ENCODE data around the gene ST7.

The ST7 gene

DNA sequence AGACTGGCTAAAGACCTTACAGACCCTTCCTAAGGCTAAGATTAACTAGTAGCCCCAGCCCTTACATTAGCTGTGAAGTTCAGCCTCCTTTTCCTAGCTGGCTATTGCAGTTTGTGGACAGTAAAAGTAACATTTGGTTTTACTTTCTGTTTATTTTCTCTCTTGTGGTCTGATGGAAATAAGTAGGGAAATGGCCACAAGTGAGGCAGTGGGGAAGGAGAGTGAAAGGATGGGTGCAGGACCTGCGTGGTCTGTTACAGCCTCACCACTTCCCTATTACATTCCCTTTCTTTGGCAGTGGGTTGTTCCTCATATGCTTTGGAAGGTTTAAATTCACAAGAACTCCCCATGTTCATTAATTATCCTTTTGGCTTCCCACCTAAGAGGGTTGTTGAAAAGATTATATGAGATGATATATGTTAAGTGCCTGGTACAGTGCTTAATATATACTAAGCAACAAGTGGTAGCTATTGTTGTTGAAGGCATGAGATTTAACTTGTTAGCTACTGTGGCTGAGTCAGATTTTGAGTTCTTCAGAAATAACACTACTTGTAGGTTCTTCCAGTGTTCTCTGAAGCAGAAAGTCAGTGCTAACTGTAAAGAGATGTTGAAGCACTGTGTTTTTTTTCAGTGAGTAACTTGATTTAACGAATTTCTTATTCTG is 181.7 kb downstream of the ST7 start:
- ATAC-seq: no peak

DNA sequence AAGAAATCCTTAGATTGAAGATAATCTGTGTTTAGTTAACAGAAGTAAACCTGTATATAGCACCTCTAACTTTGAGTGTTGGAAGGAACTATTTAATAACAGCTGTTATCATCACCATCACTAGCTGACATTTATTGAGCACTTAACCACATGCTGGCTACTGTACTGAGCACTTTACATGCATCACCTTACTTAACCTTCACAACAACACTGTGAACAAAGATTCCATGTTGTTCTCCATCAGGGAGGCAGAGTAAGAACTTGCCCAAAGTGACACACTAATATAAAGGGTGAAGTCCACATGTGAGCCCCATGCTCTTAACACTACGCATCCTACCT is 182.2 kb downstream of the ST7 start:
- ATAC-seq: no peak

- ATAC-seq: no peak
These were observed 184.6 kb downstream of the ST7 start for GRCh38 chr7:117137868-117138267.

DNA sequence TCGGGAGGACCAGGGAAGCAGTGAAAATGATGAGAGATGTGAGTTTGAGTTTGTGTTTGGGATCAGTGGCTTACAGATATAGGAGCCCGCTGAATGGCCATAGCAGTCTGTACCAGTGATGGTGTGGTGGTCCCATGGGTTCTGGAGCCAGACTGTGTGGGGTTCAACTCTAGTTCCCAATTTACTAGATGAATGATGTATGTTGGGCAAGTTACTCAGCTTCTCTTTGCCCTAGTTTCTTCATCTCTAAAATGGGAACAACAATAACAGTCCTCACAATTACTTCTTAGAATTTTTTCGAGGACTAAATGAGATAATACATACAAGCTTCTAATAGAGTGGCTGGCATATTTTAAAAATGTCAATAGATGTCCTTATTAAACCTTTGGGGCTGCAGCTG is 185.2 kb downstream of the ST7 start:
- ATAC-seq: no peak

- no peak for ATAC-seq
These were observed 185.7 kb downstream of the ST7 start for GRCh38 chr7:117138981-117139380.

- ATAC-seq: no peak
These were observed 186.2 kb downstream of the ST7 start for GRCh38 chr7:117139397-117139984.

DNA sequence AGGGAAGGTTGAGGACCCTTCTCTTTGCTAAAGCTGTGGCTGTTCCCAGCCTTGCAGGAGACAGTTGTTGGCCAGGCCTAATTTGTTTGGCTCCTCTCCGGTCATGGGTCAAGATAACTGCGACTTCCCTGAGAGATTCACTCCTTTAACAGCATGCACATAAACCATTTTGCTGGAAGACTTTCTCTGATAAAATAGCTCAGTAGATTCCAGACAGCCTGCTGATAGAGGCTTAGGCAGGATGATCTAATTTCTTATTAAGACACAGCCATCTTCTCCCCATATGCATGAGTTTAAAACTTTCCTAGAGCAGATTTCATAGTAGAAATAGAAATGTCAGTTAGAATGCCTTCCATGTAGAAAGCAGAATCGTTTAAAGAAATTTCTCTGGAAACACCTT is 187.6 kb downstream of the ST7 start:
- ATAC-seq: no peak

GRCh38 chr7:117143066-117143465 is 189.8 kb downstream of the ST7 start:
- no peak for ATAC-seq

DNA sequence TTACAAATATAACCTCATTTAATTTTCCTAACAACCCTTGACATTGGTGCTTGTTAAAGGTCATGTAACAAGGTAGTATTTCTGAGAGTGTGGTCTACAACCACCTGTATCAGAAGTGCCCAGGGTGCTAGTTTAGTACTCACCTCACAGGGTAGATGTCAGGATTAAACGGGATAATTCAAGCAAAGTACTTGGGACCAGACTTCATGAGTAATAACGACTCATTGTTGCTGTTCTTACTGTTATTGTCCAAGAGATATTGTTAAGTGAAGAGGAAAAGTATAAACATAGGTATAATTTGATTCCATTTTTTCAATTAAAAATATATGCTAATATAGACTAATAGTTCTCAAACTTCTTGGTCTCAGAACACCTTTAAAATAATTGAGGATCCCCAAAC is 190.3 kb downstream of the ST7 start:
- ATAC-seq: no peak

DNA sequence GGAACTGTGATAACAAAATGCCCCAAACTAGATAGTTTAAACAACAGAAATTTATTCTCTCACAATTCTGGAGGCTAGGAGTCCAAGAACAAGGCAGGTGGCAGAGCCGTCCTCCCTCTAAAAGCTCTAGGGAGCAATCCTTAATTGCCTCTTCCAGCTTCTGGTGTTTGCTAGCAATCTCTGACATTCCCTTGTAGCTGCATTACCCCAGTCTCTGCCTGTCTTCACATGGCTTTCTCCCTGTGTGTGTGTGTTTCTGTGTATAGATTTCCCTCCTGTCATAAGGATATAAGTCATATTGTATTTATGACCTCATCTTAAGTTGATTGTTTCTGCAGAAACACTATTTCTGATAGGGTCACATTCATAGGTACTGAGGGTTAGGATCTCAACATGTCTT is 192.0 kb downstream of the ST7 start:
- ATAC-seq: no peak

- ATAC-seq: no peak
These were observed 192.8 kb downstream of the ST7 start for GRCh38 chr7:117146059-117146458.

DNA sequence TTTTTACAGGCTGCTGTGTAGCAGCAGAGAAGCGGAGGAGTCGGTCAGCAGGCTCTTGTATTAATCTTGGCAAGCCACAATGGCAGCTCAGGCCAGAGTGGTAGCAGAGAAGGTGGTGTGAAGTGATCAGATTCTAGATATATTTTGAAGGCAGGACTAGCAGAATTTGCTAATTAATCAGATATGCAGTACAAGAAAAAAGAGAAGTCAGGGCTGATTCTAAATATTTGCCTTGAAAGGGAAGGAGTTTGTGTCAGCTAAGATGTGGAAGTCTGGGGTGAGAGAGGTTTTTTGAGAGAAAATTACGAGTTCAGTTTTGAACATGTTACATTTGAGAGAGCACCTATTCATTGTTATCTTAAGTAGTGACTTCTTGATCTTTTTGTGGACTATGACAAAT is 193.2 kb downstream of the ST7 start:
- no peak for ATAC-seq

DNA sequence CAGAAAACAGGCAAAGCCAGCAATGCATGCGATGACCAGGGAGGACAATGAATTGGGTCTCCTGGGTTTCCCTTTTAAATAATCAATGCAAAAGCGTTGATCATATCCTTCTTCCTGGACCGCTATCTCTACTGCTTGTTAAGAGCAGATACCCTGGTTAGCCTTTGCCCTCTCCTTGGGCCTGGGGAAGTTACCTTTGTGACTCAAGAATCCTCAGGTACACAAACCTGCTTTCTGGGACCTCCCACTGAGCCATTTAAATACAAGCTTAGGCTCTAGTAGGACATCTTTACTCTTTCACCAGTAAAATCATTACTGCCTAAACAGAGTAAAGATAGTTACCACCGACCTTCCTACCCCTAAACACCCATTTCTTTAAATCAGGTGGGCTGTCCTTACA is 195.7 kb downstream of the ST7 start:
- no peak for ATAC-seq

DNA sequence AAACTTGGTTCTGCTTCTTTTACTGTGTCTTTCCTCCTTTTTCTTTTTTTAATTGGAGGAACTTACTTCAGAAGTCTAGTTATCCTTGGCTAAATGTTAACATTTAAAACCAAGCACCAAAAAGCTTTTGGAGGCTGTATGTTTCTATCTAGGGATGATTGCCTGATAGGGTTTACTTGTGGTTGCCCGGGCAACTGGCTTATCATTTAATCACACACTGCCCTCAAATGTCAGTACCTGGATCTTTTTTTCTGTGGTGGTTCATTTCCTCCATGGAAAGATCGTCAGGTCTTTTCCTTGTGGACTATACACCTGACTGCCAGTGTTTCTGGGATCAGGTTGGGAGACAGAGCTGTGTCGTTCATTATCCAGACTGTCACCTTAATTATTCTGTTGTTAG is 196.4 kb downstream of the ST7 start:
- no peak for ATAC-seq

- no peak for ATAC-seq
These were observed 199.1 kb downstream of the ST7 start for GRCh38 chr7:117152213-117153007.

GRCh38 chr7:117153016-117153545 is 199.8 kb downstream of the ST7 start:
- ATAC-seq: no peak

- no peak for ATAC-seq
These were observed 201.4 kb downstream of the ST7 start for GRCh38 chr7:117154721-117155120.

GRCh38 chr7:117155694-117156093 is 202.4 kb downstream of the ST7 start:
- no peak for ATAC-seq

- no peak for ATAC-seq
These were observed 204.2 kb downstream of the ST7 start for GRCh38 chr7:117157241-117158209.

GRCh38 chr7:117158941-117159697 is 205.8 kb downstream of the ST7 start:
- ATAC-seq: no peak

DNA sequence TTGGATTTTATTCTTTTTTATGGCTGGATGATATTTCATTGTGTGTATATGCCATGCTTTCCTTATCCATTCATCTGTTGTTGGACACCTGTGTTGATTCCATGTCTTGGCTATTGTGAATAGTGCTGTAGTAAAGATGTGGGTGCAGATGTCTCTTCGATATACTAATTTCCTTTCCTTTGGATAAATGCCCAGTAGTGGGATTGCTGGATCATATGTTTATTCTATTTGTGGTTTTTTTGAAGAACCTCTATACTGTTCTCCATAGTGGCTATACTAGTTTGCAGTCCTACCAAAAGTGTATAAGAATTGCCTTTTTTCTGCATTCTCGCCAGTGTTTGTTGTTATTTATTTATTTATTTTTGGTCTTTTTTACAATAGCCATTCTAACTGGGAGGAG is 209.8 kb downstream of the ST7 start:
- no peak for ATAC-seq

GRCh38 chr7:117164620-117165019 is 211.3 kb downstream of the ST7 start:
- ATAC-seq: no peak
